WTC11 (cell line): Measurements from ENCODE around the gene SH3GLB2. TPM values are rescaled to one million over a fixed set of nuclear protein-coding genes. Genes with fewer than 3 reads are reported as not detected.

Experiments
- ATAC-seq: fragments of 200-7000 bp; cut with Tn5 transposase; 2 replicates; pipeline ENCODE4 v1.10.0; 2021; ENCODE audit warnings: mild to moderate bottlenecking, moderate library complexity
- CTCF ChIA-PET: fragments of 300-600 bp; sonication (Branson Sonifier 250); formaldehyde crosslinking; loops from one replicate; lab custom pipeline; 2021; ENCODE audit warnings: antibody characterized with exemption; lab: Charles Lee
- POLR2A ChIA-PET: fragments of 350-600 bp; sonication (Branson Sonifier 250); formaldehyde crosslinking; loops from one replicate; lab custom pipeline; 2021; ENCODE audit warnings: antibody characterized with exemption; lab: Charles Lee
- DNase-seq: peaks from one replicate; pipeline ENCODE4 v3.0.0; 2021; ENCODE audit warnings: low spot score
- H3K27ac Mint-ChIP-seq: 2 replicates; pipeline ENCODE4 v1.8.0; 2021; ENCODE audit warnings: mixed read lengths
- H3K27me3 Mint-ChIP-seq: 2 replicates; pipeline ENCODE4 v1.8.0; 2021; ENCODE audit warnings: low read depth, mild to moderate bottlenecking, moderate library complexity, mixed read lengths
- H3K36me3 Mint-ChIP-seq: 2 replicates; pipeline ENCODE4 v1.8.0; 2021; ENCODE audit warnings: mixed read lengths
- H3K4me1 Mint-ChIP-seq: 2 replicates; pipeline ENCODE4 v1.8.0; 2022; ENCODE audit warnings: mixed read lengths
- H3K4me3 Mint-ChIP-seq: 2 replicates; pipeline ENCODE4 v1.8.0; 2021; ENCODE audit warnings: mild to moderate bottlenecking, moderate library complexity, mixed read lengths
- H3K9me3 Mint-ChIP-seq: 2 replicates; pipeline ENCODE4 v1.8.0; 2021; ENCODE audit warnings: mixed read lengths
- ATF3 ChIP-seq: sonication (generic); formaldehyde crosslinking; conservative IDR thresholded peaks from 2 replicates; pipeline ENCODE4 v1.8.1; 2022; ENCODE audit warnings: mild to moderate bottlenecking, missing genetic modification reagents
- ATF6 ChIP-seq: sonication (generic); formaldehyde crosslinking; IDR thresholded peaks from 2 replicates; pipeline ENCODE4 v1.8.1; 2023; ENCODE audit warnings: mild to moderate bottlenecking, missing genetic modification reagents
- CREB1 ChIP-seq: sonication (generic); formaldehyde crosslinking; IDR thresholded peaks from 2 replicates; pipeline ENCODE4 v1.8.0; 2023; ENCODE audit warnings: mild to moderate bottlenecking, missing genetic modification reagents
- E2F4 ChIP-seq: sonication (generic); formaldehyde crosslinking; IDR thresholded peaks from 2 replicates; pipeline ENCODE4 v1.8.1; 2022; ENCODE audit warnings: low read depth, mild to moderate bottlenecking, moderate library complexity, missing genetic modification reagents, borderline replicate concordance
- E2F5 ChIP-seq: sonication (generic); formaldehyde crosslinking; IDR thresholded peaks from 2 replicates; pipeline ENCODE4 v1.8.1; 2022; ENCODE audit warnings: mild to moderate bottlenecking, moderate library complexity, missing genetic modification reagents
- FOXK1 ChIP-seq: sonication (generic); formaldehyde crosslinking; IDR thresholded peaks from 2 replicates; pipeline ENCODE4 v1.8.0; 2022; ENCODE audit warnings: mild to moderate bottlenecking, moderate library complexity, missing genetic modification reagents
- FOXP1 ChIP-seq: sonication (generic); formaldehyde crosslinking; IDR thresholded peaks from 2 replicates; pipeline ENCODE4 v1.8.0; 2022; ENCODE audit warnings: missing genetic modification reagents, mild to moderate bottlenecking, moderate library complexity, borderline replicate concordance
- GRHL2 ChIP-seq: fragments of 250-450 bp; sonication (Bioruptor Pico); IDR thresholded peaks from 2 replicates; pipeline ENCODE4 v1.8.0; 2022; ENCODE audit warnings: mild to moderate bottlenecking, moderate library complexity; ENCODE audit not compliant: insufficient replicate concordance, severe bottlenecking
- GTF2I ChIP-seq: fragments of 250-450 bp; sonication (Bioruptor Pico); conservative IDR thresholded peaks from 2 replicates; pipeline ENCODE4 v1.4.0; 2021; ENCODE audit warnings: mild to moderate bottlenecking
- IRF2 ChIP-seq: sonication (generic); formaldehyde crosslinking; IDR thresholded peaks from 2 replicates; pipeline ENCODE4 v1.8.0; 2022; ENCODE audit warnings: low read depth, missing genetic modification reagents, borderline replicate concordance
- MXD4 ChIP-seq: fragments of 250-450 bp; sonication (Bioruptor Pico); IDR thresholded peaks from 2 replicates; pipeline ENCODE4 v1.8.0; 2021; ENCODE audit warnings: mild to moderate bottlenecking, moderate library complexity, borderline replicate concordance
- NFATC4 ChIP-seq: fragments of 250-450 bp; sonication (Bioruptor Pico); IDR thresholded peaks from 2 replicates; pipeline ENCODE4 v1.9.0; 2021; ENCODE audit warnings: mild to moderate bottlenecking
- NR1H2 ChIP-seq: sonication (generic); formaldehyde crosslinking; IDR thresholded peaks from 2 replicates; pipeline ENCODE4 v1.9.0; 2021; ENCODE audit warnings: mild to moderate bottlenecking, moderate library complexity, missing genetic modification reagents
- OVOL2 ChIP-seq: fragments of 250-450 bp; sonication (Bioruptor Pico); IDR thresholded peaks from 2 replicates; pipeline ENCODE4 v1.9.0; 2021; ENCODE audit warnings: mild to moderate bottlenecking, borderline replicate concordance
- PRDM15 ChIP-seq: sonication (generic); formaldehyde crosslinking; IDR thresholded peaks from 2 replicates; pipeline ENCODE4 v1.8.0; 2022; ENCODE audit warnings: missing genetic modification reagents
- RELA ChIP-seq: sonication (generic); formaldehyde crosslinking; IDR thresholded peaks from 2 replicates; pipeline ENCODE4 v1.8.1; 2022; ENCODE audit warnings: missing genetic modification reagents, mild to moderate bottlenecking, borderline replicate concordance
- TEAD1 ChIP-seq: sonication (generic); formaldehyde crosslinking; IDR thresholded peaks from 2 replicates; pipeline ENCODE4 v1.8.0; 2022; ENCODE audit warnings: mild to moderate bottlenecking, missing genetic modification reagents
- USF1 ChIP-seq: sonication (generic); formaldehyde crosslinking; IDR thresholded peaks from 2 replicates; pipeline ENCODE4 v1.8.0; 2022; ENCODE audit warnings: mild to moderate bottlenecking, missing genetic modification reagents
- ZNF138 ChIP-seq: sonication (generic); formaldehyde crosslinking; conservative IDR thresholded peaks from 2 replicates; pipeline ENCODE4 v1.8.1; 2022; ENCODE audit warnings: mild to moderate bottlenecking, moderate library complexity, missing genetic modification reagents
- ZNF263 ChIP-seq: sonication (generic); formaldehyde crosslinking; IDR thresholded peaks from 2 replicates; pipeline ENCODE4 v1.8.1; 2022; ENCODE audit warnings: low read depth, mild to moderate bottlenecking, moderate library complexity, missing genetic modification reagents
- ZNF416 ChIP-seq: fragments of 250-450 bp; sonication (Bioruptor Pico); IDR thresholded peaks from 2 replicates; pipeline ENCODE4 v1.9.0; 2021; ENCODE audit warnings: mild to moderate bottlenecking, inconsistent platforms
- total RNA-seq: library from RNA; stranded (reverse); gene quantifications from 3 replicates; pipeline ENCODE4 v1.2.3, GENCODE V29; 2021

SH3GLB2 gene
- total RNA-seq, 1 experiment from 2014 or later = 59.7 TPM

- Mint-ChIP-seq H3K4me1 (0 out of 2 replicates have a peak, but pooled peaks cover 2% of the 10 kb centered on the region), H3K4me3 (no peak overlapping the region), H3K9me3 (no peaks in the 10 kb centered on the region)
- ChIA-PET CTCF (interaction anchor here (1.8 to 2.5 kb wide), 2 partner anchors 14 to 19 kb away, joined by 4 to 11 read pairs; partner anchors contain the start of gene SH3GLB2), POLR2A (interaction anchor here (0.6 kb wide), 1 partner anchor 20 kb away, joined by 5 read pairs; no protein-coding TSS in a partner anchor)
- ATAC-seq = no peak
- TF ChIP-seq CREB1 (CRISPR knock-in tag) = no peak
- TF ChIP-seq ZNF138 (CRISPR knock-in tag) = no peak
- no peak for TF ChIP-seq GTF2I (CRISPR knock-in tag)
- no peak for TF ChIP-seq FOXK1 (CRISPR knock-in tag)
- no peak for TF ChIP-seq PRDM15 (CRISPR knock-in tag)
- TF ChIP-seq E2F5 (CRISPR knock-in tag) = no peak
- TF ChIP-seq ATF6 = no peak
- TF ChIP-seq, all 79 proteins: peak for 0
- Mint-ChIP-seq H3K27me3 (no peaks in the 10 kb centered on the region), H3K27ac (no peak overlapping the region), H3K36me3 (peaks cover 23% of the 10 kb centered on the region)
- DNase-seq = no peak
Observed at GRCh38 chr9:129008986-129009583, 19.0 kb downstream of the SH3GLB2 start.

GRCh38 chr9:129008469-129008965 lies 19.6 kb downstream of the SH3GLB2 start:
- TF ChIP-seq ZNF263 (no peak), IRF2 (CRISPR knock-in tag) (no peak), RELA (CRISPR knock-in tag) (no peak), ZNF416 (no peak), NFATC4 (no peak), USF1 (CRISPR knock-in tag) (no peak), TEAD1 (CRISPR knock-in tag) (no peak), OVOL2 (CRISPR knock-in tag) (no peak), GRHL2 (CRISPR knock-in tag) (no peak), E2F4 (CRISPR knock-in tag) (no peak), NR1H2 (CRISPR knock-in tag) (no peak), FOXP1 (CRISPR knock-in tag) (no peak), MXD4 (no peak), ATF3 (CRISPR knock-in tag) (no peak), E2F5 (CRISPR knock-in tag) (no peak)
- no peak overlapping the region for H3K4me3 Mint-ChIP-seq
- no peak overlapping the region for H3K27ac Mint-ChIP-seq
- H3K36me3 Mint-ChIP-seq = peaks cover 25% of the 10 kb centered on the region
- ChIA-PET CTCF (interaction anchor here (1.3 to 2.5 kb wide), 4 partner anchors 15 to 190 kb away, joined by 4 to 11 read pairs (median 4); partner anchors contain the start of genes ENDOG and SH3GLB2), POLR2A (no interaction called here)
- H3K9me3 Mint-ChIP-seq = no peaks in the 10 kb centered on the region
- no peak for DNase-seq
- 0 out of 2 replicates have a peak, but pooled peaks cover 2% of the 10 kb centered on the region for H3K4me1 Mint-ChIP-seq
- no peak for ATAC-seq
- H3K27me3 Mint-ChIP-seq = no peaks in the 10 kb centered on the region
